CD4-positive, alpha-beta T cell treated with Interferon alpha-2 for 1 hour (primary cell): ENCODE measurements around the gene PXYLP1.
A peak's percentile ranks its signal among the peaks of the same experiment; 100 is the strongest.

Experiments
- DNase-seq, 2 donors: peaks; one replicate each; pipeline ENCODE4 v3.0.0-alpha.2; 2020 to 2022

PXYLP1 gene

DNA sequence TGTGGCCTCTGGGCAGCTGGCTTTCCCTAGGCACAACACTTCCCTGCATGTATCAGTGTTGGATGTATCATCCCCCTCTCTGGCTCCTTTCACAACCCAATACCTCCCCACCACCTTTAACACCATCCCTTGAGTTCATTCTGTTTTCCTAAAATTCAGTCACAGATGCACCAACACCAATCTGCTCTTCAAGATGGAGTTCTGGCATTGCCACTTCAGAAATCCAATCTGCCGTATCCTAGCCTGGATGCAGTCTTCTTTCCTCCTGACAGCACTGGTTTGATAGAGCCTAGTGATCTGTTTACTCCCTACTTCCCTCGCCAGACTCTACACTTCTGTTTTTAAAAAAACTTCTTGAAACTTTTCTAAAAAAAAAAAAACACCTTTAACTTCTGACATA is 21.7 kb downstream of the PXYLP1 start:
- no peak for DNase-seq

- no peak for DNase-seq
These were observed 22.2 kb downstream of the PXYLP1 start for GRCh38 chr3:141253811-141254210.

DNA sequence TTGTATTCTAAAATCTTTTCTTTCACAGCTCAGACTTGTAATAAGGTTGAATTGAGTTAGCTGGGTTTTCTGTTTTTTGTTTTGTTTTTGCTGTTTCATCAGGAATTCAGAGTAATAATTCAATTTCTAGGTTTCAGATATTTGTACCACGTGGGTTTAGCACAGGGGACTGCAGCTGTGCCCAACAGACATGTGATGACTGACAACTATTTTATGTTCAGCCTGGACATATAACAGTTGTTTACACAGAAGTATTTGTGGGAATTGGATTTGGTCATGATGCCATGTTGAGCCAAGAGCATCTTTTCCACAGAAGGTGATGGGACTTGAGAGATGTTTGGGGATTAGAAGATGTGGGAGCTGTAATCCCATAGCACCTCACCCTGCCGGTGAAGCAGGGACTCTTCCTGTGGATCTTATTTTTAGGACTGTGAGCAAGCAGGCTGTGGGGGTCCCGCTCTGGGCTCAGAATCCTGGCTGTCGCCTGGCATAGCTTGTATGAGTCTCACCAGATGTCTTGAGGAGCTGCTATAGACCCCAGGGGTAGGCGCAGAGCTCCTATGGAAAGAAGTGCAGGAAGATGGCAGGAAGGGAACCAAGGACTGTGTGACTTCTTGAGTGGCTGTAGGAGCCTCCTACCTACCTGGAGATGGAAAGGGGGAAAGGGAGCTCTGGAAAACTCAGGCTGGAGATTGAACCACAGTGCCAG is 23.7 kb downstream of the PXYLP1 start:
- DNase-seq: no peak

- peak; percentile 49 to 74 for DNase-seq
These were observed 24.2 kb downstream of the PXYLP1 start for GRCh38 chr3:141255846-141256261.

DNA sequence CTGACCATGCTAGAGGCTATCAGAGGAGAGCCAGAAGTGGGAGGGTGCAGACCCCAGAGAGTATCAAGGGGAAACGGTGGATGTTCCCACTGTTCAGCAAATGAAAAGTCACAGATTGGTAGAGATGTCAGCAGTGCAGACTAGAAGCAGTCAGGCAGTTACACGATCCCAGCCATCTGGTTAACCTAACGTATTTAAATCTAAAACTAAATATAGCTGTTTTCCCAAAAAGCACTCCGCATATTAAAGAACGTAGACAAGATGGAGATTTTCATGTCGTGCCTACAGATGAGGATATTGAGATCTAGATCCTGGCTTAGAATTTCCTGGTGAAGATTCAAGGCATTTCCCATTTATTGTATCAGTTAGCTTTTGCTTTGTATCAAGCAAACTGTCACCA is 25.2 kb downstream of the PXYLP1 start:
- no peak for DNase-seq

DNA sequence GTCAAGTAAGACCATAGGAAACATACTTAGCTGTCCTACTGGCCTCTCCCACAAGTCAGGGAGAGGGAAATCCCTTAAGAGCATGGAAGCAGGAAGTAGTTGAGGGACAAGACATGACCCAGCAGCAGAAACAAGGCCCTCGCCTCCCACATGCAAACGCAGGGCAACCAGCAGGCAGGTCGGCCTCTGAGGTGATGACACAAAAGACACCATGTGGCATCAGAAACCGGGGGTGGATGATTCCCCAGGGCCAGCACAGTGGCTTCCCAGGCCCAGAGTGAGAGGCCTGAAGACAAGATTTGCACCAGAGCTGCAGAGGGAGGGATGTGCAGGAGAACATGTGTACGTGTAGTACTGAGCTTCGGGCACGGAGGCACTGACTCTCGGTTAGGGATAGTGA is 26.3 kb downstream of the PXYLP1 start:
- DNase-seq: no peak

DNA sequence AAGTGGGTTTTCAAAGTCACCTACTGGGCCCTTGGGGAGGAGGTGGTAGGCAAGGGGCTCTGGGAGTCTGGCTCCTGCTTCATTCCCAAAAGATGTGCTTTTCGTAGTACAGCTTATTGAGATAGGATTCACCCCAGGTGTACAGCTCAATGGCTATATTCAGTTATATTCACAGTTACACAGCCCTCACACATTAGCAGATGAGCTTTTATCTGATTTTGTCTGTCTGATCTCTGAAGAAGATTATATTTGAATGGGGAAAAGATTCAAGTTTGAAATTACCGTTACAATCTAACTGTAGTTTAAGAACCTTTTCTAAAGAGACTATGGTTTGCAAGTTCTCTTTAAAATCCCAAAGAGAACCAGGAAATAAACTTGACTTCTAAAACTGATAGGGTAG is 27.3 kb downstream of the PXYLP1 start:
- DNase-seq: no peak

GRCh38 chr3:141259821-141260629 is 28.4 kb downstream of the PXYLP1 start:
- no peak for DNase-seq

GRCh38 chr3:141260630-141260927 is 29.0 kb downstream of the PXYLP1 start:
- DNase-seq: no peak

- no peak for DNase-seq
These were observed 30.1 kb downstream of the PXYLP1 start for GRCh38 chr3:141261472-141262307.

GRCh38 chr3:141262308-141262705 is 30.7 kb downstream of the PXYLP1 start:
- DNase-seq: no peak

DNA sequence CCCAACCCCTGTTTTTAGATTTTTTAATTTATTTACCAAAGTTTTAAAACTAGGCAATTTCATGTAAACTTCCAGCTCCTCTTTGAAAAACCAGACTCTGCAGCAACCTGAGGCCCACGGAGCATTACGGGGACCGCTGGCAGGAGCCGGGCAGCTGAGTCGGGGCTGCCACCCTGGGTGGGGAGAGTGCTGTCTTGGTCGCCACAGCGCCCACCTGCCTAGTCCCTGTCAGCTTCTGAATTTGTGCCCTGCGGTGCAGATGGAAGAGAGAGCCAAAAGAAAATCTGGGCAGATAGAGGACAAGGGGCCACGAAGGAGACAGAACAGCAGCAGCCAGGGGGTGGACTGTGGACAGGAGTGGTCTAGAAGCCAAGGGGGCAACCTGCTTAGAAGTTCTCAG is 34.6 kb downstream of the PXYLP1 start:
- DNase-seq: no peak

- DNase-seq: peak; percentile 34 to 59
These were observed 35.4 kb downstream of the PXYLP1 start for GRCh38 chr3:141266797-141267555.

- no peak for DNase-seq
These were observed 36.0 kb downstream of the PXYLP1 start for GRCh38 chr3:141267629-141268028.

DNA sequence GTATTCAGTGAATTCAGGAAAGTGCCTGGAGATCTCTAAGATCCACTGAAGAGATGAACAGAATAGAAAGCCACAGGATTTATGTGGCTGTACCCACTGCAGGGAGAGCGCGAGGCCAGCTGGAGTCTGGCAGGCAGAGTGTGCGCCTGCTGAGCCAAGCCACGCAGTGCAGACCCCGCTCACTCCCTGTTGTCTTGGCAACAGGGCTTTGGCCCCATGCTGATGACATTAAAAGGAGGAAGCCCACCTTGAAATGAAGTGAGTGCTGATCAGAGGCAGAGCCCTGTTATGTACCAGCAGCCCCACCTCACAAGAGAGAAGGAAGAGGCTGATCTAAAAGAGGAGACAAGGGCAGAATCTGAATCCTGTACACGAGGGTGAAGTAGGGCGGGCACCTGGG is 36.7 kb downstream of the PXYLP1 start:
- peak in 1 of 2 donors; percentile 30 for DNase-seq

DNA sequence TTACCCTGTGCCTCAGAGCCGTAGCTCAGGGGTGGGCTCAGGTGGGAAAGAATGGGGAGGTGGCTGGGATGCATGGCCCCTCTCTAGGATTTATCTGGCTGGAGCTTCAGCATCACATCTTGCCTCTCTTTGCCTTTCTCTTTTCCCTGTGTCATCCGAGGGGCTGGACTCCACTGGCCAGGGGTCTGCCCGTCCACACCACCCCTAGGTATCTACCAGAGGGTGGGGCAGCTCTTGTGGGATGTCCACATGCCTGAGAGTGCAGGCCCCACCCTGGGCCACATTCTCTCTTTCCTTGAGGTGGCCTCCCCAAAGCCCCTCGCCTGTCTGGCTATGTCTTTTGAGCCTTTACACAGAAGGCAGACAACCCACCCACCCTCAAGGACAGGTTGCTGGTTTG is 37.2 kb downstream of the PXYLP1 start:
- no peak for DNase-seq

DNA sequence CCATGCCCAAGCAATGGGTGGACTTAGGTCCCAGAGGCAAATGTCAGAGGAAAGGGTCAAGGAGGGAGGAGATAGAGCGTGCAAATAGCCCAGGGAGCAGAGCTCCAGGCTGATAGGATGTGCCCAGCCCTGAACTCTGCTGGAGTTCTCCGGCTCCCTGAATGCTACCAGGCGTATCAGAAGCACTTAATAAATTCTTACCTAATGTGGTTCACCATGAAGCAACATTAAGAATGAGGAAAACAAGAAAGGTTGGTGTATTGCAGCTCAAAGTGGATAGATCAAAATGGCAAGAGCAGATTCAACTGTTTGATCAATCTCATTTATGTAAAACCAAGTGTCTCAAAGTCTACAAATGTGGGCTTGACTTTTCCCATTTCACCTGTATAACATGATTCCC is 38.3 kb downstream of the PXYLP1 start:
- no peak for DNase-seq

DNA sequence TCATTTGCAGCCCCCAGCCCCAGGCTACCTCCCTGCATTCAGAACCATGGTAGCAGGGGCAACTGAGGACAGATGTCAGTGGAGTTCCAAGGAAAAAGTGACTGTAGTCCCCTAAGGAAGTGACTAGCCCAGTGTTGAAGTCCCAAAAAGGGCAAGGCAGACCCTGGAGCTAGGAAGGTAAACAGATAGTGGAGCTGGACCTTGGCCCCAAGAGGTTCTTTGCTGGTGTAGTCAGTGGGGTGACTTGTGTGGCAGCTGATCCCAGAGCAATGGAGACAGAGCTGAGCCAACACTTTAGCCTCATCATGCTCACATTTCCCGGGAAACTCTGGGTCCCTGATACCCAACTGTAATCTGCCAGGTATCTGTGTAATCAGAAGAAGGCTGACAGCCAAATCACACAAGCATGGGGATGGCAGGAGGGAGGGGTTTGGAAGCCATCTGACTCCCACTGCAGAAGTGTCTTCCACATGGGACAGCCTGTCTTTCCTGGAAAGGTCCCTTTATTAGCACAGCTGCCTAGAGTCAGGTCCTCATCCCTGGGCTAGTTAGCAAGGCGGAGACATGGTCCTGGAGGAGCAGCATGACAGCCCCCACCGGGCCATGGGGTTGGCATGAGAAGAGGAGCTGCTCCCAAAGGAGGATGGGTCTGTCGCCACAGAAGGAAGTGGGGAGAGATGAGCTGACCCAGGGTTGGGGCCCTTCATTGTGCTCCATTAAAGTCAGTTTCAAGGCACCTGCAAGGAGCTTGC is 39.8 kb downstream of the PXYLP1 start:
- DNase-seq: no peak

DNA sequence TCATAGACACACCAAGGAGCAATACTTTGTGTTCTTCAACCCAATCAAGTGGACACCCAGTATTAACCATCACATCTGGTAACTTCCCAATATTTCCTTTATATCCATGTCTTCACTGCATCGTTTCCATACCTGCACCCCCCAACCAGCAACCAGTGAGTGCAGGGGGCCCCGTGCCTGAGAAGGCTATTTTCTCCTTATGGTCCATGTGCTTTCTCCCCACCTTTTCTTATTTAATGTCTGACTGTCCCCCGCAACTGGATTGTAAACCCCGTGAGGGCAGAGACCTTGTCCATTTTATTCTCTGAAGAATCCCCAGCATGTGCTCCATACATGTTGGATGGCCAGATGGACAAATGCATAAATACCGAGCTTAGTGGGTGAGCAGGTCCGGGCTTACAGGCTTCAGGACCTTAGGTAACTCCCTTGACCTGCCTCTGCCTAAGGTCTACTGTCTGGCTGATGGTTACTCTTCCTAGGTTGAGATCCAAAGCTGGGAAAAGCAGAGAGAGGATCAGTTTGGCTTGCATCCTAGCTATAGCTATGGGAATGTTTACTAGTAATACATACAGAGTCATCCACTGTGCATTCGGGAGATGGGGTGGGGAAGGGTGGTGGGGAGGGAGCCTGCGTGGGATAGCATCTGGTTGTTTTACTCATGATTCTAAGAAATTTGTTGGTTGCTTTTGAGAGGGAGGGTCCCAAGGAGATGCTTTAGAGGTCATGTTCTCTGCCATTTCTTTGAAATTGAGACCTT is 41.5 kb downstream of the PXYLP1 start:
- no peak for DNase-seq

GRCh38 chr3:141273700-141274410 is 42.2 kb downstream of the PXYLP1 start:
- no peak for DNase-seq
